ENCODE results near the gene GNA12. TPM values are rescaled to one million over a fixed set of nuclear protein-coding genes. Genes with fewer than 3 reads are reported as not detected.

The GNA12 gene
- total and polyA plus RNA-seq, 2 of the 4 experiments (the other 2 are of a cell fraction) = 14.3 to 93.9 TPM

- H3K18ac ChIP-seq (ENCODE audit: low read depth, low read length) = peak overlapping the region; percentile 9
- H3K27me3 ChIP-seq (ENCODE audit: control insufficient read depth, insufficient read depth, low read length) = no peaks in the 10 kb centered on the region
- DNase-seq (peak; percentile 35), ATAC-seq (ENCODE audit: low read depth) (no peak)
- H2BK15ac ChIP-seq (ENCODE audit: low read depth, low read length) = peak overlapping the region; percentile 77; the same call in 1 of the 3 replicates
- H3K4me2 ChIP-seq (ENCODE audit: low read depth, low read length) = peak overlapping the region; percentile 48
- peak overlapping the region; percentile 18 for H2AK9ac ChIP-seq (replicated peaks; ENCODE audit: low read depth, low read length, poor library complexity)
- peak overlapping the region; percentile 94 for H2AK5ac ChIP-seq (ENCODE audit: low read depth, low read length)
- ChIA-PET POLR2A (ENCODE audit: unreplicated experiment) (no interaction called here), CTCF (interaction anchor here (0.5 kb wide), 1 partner anchor 30 kb away, joined by 3 read pairs; no protein-coding TSS in a partner anchor)
- intact Hi-C loops (cut with micrococcal nuclease) (no loop called here), dilution Hi-C loops (cut with HindIII; ENCODE audit: low sequenced_read_pairs, unreplicated experiment) (no loop called here), in situ Hi-C loops (cut with MboI; ENCODE audit: low sequenced_read_pairs) (no loop called here)
- no peak overlapping the region; the same call in 1 of the 2 replicates for H4K5ac ChIP-seq (ENCODE audit: low read depth, low read length)
- H3K4ac ChIP-seq (ENCODE audit: low read depth, low read length) = peak overlapping the region; percentile 33
- peaks cover 32% of the 10 kb centered on the region for H3K9me1 ChIP-seq (ENCODE audit: insufficient read depth, low read length)
- TF ChIP-seq BHLHE40 (IDR thresholded peaks at IDR 0.05; ENCODE audit: low read depth, low read length) = no peak
- no peak for TF ChIP-seq RFX5 (IDR thresholded peaks at IDR 0.05; ENCODE audit: low read depth, low read length)
- no peak for TF ChIP-seq NFE2L2 (IDR thresholded peaks at IDR 0.05; ENCODE audit: low read depth, low read length)
- no peak for TF ChIP-seq USF2 (IDR thresholded peaks at IDR 0.05; ENCODE audit: low read depth, low read length)
- no peak for TF ChIP-seq FOS (IDR thresholded peaks at IDR 0.05; ENCODE audit: low read depth, low read length)
- TF ChIP-seq POLR2A (IDR thresholded peaks at IDR 0.05; ENCODE audit: low read depth, low read length) = no peak
- TF ChIP-seq SMC3 (IDR thresholded peaks at IDR 0.05; ENCODE audit: low read depth, low read length) = no peak
- TF ChIP-seq CHD1 (IDR thresholded peaks at IDR 0.05; ENCODE audit: low read depth, low read length) = no peak
- TF ChIP-seq CEBPB (IDR thresholded peaks at IDR 0.05; ENCODE audit: low read depth, low read length) = no peak
- no peak for TF ChIP-seq RAD21 (IDR thresholded peaks at IDR 0.05; ENCODE audit: low read length)
- no peak for TF ChIP-seq MAZ (IDR thresholded peaks at IDR 0.05; ENCODE audit: borderline replicate concordance, low read depth, low read length)
- no peak for TF ChIP-seq ELK1 (IDR thresholded peaks at IDR 0.05; ENCODE audit: borderline replicate concordance, low read depth, low read length)
- TF ChIP-seq CTCF (conservative IDR thresholded peaks at IDR 0.05; ENCODE audit: low read depth, low read length) = no peak
- no peak for TF ChIP-seq MXI1 (IDR thresholded peaks at IDR 0.05; ENCODE audit: borderline replicate concordance, low read depth, low read length)
- no peak for TF ChIP-seq RCOR1 (IDR thresholded peaks at IDR 0.05; ENCODE audit: insufficient replicate concordance, low read length)
- peaks cover 2% of the 10 kb centered on the region for H3K36me3 ChIP-seq (ENCODE audit: control insufficient read depth, insufficient read depth, low read length)
- peak overlapping the region; percentile 84 for H3K23ac ChIP-seq (ENCODE audit: low read depth, low read length)
- H3K4me3 ChIP-seq (ENCODE audit: insufficient read depth, low read depth, low read length) = no peak overlapping the region
- H3K9me3 ChIP-seq (ENCODE audit: control insufficient read depth, insufficient read depth, low read length) = no peaks in the 10 kb centered on the region
- 25% methylated on average over 6 of the region's 20 CpGs; no CpG with 5 or more reads in 1 of the 2 experiments for WGBS, 2 experiments (ENCODE audit: extremely low coverage in 2 of 2, insufficient read length in 1 of 2)
- peaks cover 37 to 77% of the 10 kb centered on the region in 2 experiments for H3K79me1 ChIP-seq (ENCODE audit: low read depth in 1 of 2, low read length in 2 of 2)
- H2BK20ac ChIP-seq (ENCODE audit: low read depth, low read length) = peak overlapping the region; percentile 53
- H3K4me1 ChIP-seq (ENCODE audit: control insufficient read depth, insufficient read depth, low read length) = peaks cover 54% of the 10 kb centered on the region
- peak overlapping the region; percentile 49 to 87 for H4K8ac ChIP-seq (ENCODE audit: low read depth in 2 of 2, low read length in 2 of 2)
- peak overlapping the region; percentile 83 for H4K91ac ChIP-seq (ENCODE audit: insufficient read depth, low read depth, low read length)
- H2BK120ac ChIP-seq (ENCODE audit: low read depth, low read length) = peak overlapping the region; percentile 57
- peak overlapping the region; percentile 87 for H2BK5ac ChIP-seq (ENCODE audit: low read depth, low read length, poor library complexity, severe bottlenecking)
- peak overlapping the region; percentile 68 for H2AFZ ChIP-seq (replicated peaks; ENCODE audit: low read length, poor library complexity)
- 0 out of 2 replicates have a peak overlapping the region, but pooled peaks have one; percentile 0 for H3K56ac ChIP-seq (ENCODE audit: extremely low read depth, insufficient read depth, low read length)
- peak overlapping the region; percentile 60 for H3K14ac ChIP-seq (replicated peaks; ENCODE audit: low read depth, low read length)
- peak overlapping the region; percentile 59 for H3K27ac ChIP-seq (ENCODE audit: insufficient read depth, low read length)
- BruUV-seq (replicated peaks) = no TSS peak
- H3K9ac ChIP-seq (ENCODE audit: low read depth, low read length) = peak overlapping the region; percentile 27
- peaks cover 12% of the 10 kb centered on the region for H4K20me1 ChIP-seq (ENCODE audit: insufficient read depth, low read length)
These were observed 18.4 kb downstream of the GNA12 start for GRCh38 chr7:2825559-2826227.

All from IMR-90 (cell line).